ENCODE measurements around the gene SLC29A4. TPM values are rescaled to one million over a fixed set of nuclear protein-coding genes. Genes with fewer than 3 reads are reported as not detected.
"Not testable (repeated sequence)": the region's sequence is repeated elsewhere in the genome, so short reads cannot be mapped to it uniquely, and the experiment has no call there.

Gene SLC29A4
- total RNA-seq, 4 donors from 2014 or later: 1.5 to 8.9 (median 3.6) TPM

GRCh38 chr7:5284304-5285281 lies 1.9 kb downstream of the SLC29A4 start:
- TF ChIP-seq POLR2A (IDR thresholded peaks at IDR 0.05): no peak
- TF ChIP-seq, protein P1, sequence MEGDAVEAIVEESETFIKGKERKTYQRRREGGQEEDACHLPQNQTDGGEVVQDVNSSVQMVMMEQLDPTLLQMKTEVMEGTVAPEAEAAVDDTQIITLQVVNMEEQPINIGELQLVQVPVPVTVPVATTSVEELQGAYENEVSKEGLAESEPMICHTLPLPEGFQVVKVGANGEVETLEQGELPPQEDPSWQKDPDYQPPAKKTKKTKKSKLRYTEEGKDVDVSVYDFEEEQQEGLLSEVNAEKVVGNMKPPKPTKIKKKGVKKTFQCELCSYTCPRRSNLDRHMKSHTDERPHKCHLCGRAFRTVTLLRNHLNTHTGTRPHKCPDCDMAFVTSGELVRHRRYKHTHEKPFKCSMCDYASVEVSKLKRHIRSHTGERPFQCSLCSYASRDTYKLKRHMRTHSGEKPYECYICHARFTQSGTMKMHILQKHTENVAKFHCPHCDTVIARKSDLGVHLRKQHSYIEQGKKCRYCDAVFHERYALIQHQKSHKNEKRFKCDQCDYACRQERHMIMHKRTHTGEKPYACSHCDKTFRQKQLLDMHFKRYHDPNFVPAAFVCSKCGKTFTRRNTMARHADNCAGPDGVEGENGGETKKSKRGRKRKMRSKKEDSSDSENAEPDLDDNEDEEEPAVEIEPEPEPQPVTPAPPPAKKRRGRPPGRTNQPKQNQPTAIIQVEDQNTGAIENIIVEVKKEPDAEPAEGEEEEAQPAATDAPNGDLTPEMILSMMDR (IDR thresholded peaks at IDR 0.05): no peak
- 38 to 84% methylated on average over 7 to 19 of the region's 24 CpGs for WGBS, 2 donors
- H3K4me3 ChIP-seq (ENCODE audit: low read depth, poor library complexity, severe bottlenecking): no peak overlapping the region
- intact Hi-C loops (cut with DNase I; ENCODE audit: low total_unique reads): no loop called here
- DNase-seq (ENCODE audit: low spot score in 2 of 2): no peak

GRCh38 chr7:5286933-5287332 lies 4.2 kb downstream of the SLC29A4 start:
- 77 to 95% methylated on average over 9 of the region's 9 CpGs for WGBS, 2 donors
- DNase-seq (ENCODE audit: low spot score in 2 of 2): no peak
- intact Hi-C loops (cut with DNase I; ENCODE audit: low total_unique reads): no loop called here
- H3K4me3 ChIP-seq (ENCODE audit: low read depth, poor library complexity, severe bottlenecking): no peak overlapping the region
- TF ChIP-seq POLR2A (IDR thresholded peaks at IDR 0.05): no peak
- TF ChIP-seq, protein P1 (IDR thresholded peaks at IDR 0.05): no peak

GRCh38 chr7:5287373-5287772 lies 4.6 kb downstream of the SLC29A4 start:
- 80 to 84% methylated on average over 5 of the region's 5 CpGs for WGBS, 2 donors
- H3K4me3 ChIP-seq (ENCODE audit: low read depth, poor library complexity, severe bottlenecking); intact Hi-C loops (cut with DNase I; ENCODE audit: low total_unique reads); DNase-seq (ENCODE audit: low spot score in 2 of 2): not testable (repeated sequence)

DNA sequence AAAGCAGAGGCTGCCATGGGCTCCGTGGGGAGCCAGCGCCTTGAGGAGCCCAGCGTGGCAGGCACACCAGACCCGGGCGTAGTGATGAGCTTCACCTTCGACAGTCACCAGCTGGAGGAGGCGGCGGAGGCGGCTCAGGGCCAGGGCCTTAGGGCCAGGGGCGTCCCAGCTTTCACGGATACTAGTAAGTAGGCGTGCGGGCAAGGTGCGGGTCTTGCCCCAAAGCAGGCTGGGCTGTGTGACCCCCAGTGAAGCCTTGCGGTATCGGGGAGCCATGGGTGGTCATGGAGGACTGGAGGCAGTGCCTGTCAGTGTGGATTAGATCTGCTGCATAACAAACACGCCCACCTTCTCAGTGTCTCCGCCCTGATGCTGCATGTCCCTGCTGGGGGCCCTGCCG lies 5.1 kb downstream of the SLC29A4 start:
- no peak for TF ChIP-seq POLR2A (IDR thresholded peaks at IDR 0.05)
- TF ChIP-seq, protein P1 (IDR thresholded peaks at IDR 0.05): no peak
- 96 to 97% methylated on average over 13 to 18 of the region's 19 CpGs for WGBS, 2 donors
- H3K4me3 ChIP-seq (ENCODE audit: low read depth, poor library complexity, severe bottlenecking): no peak overlapping the region
- intact Hi-C loops (cut with DNase I; ENCODE audit: low total_unique reads): no loop called here
- DNase-seq (ENCODE audit: low spot score in 2 of 2): no peak

GRCh38 chr7:5288560-5288959 lies 5.8 kb downstream of the SLC29A4 start:
- H3K4me3 ChIP-seq (ENCODE audit: low read depth, poor library complexity, severe bottlenecking); intact Hi-C loops (cut with DNase I; ENCODE audit: low total_unique reads); DNase-seq (ENCODE audit: low spot score in 2 of 2): not testable (repeated sequence)
- WGBS, 2 donors: 87 to 94% methylated on average over 8 of the region's 8 CpGs

DNA sequence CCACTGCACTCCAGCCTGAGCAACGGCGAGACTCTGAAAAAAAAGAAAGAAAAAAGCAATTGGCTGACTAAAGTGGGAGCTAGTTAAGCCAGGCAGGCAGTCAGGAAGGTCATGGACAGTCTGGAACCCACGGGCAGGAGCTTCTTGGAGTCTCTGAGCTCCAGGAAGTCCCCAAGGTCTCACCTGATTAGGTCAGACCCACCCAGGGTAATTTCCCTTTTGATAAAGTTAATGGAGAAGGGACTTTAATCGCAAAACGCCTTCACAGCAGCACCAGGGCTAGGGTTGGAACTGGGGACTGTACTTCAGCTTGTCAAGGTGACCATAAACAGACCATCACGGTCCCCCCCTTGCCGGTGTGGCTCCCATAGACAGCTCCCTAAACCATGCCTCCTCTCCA lies 6.6 kb downstream of the SLC29A4 start:
- WGBS, 2 donors: 88 to 91% methylated on average over 7 of the region's 7 CpGs
- TF ChIP-seq, protein P1 (IDR thresholded peaks at IDR 0.05): no peak
- TF ChIP-seq POLR2A (IDR thresholded peaks at IDR 0.05): no peak
- no peak for DNase-seq (ENCODE audit: low spot score in 2 of 2)
- no peak overlapping the region for H3K4me3 ChIP-seq (ENCODE audit: low read depth, poor library complexity, severe bottlenecking)
- intact Hi-C loops (cut with DNase I; ENCODE audit: low total_unique reads): no loop called here
